K562 (cell line): ENCODE measurements around the gene AZU1. TPM values are rescaled to one million over a fixed set of nuclear protein-coding genes. Genes with fewer than 3 reads are reported as not detected.
A peak's percentile ranks its signal among the peaks of the same experiment; 100 is the strongest.

Experiments
- ATAC-seq: fragments of 200-7000 bp; cut with Tn5 transposase; 3 replicates; pipeline ENCODE4 v1.9.1; 2020; ENCODE audit warnings: moderate library complexity
- BruUV-seq: library from RNA; stranded (reverse); fragments of 400-500 nt; replicated peaks from 2 replicates; lab custom pipeline; 2021; lab: Mats Ljungman, UMichigan
- CTCF ChIA-PET: fragments of 300-600 bp; formaldehyde crosslinking; extraction: SDS; loops from one replicate; lab custom pipeline; 2021; ENCODE audit warnings: low intra/inter-chr PET ratio; lab: Yijun Ruan, JAX
- POLR2A ChIA-PET: fragments of 300-600, 350-650 bp; sonication (Branson Sonifier 250); formaldehyde crosslinking; extraction: SDS; loops from one replicate; lab custom pipeline; 2021; ENCODE audit warnings: antibody characterized with exemption, inconsistent platforms; lab: Yijun Ruan, JAX
- DNase-seq, 4 experiments: peaks; one replicate each; pipeline versions ENCODE4 v3.0.0 to v3.0.0-alpha.2; 2011 to 2018; ENCODE audit warnings: low spot score in 3 of 4, mixed read lengths in 3 of 4; ENCODE audit errors: extremely low read depth in 1 of 4
- FAIRE-seq: peaks from 2 replicates; lab custom pipeline; 2011; peaks lifted over from hg19 to GRCh38; lab: Jason Lieb, UNC
- H2AFZ ChIP-seq: 2 replicates; pipeline ENCODE4 v1.6.0; 2011; ENCODE audit warnings: low read depth, low read length, control low read depth, inconsistent platforms
- H3K27ac ChIP-seq: fragments of 200-600 bp; 3 replicates; pipeline ENCODE4 v1.8.0; 2011; ENCODE audit warnings: low read depth, mild to moderate bottlenecking, control low read depth, inconsistent platforms, low read length, moderate library complexity, mixed read lengths; ENCODE audit errors: extremely low read depth
- H3K27me3 ChIP-seq, 2 experiments: fragments of 300-600 bp in 1 of 2; 2 replicates in 1 of 2; 3 replicates in 1 of 2; pipeline versions ENCODE4 v1.6.0 to v1.8.0; 2011; ENCODE audit warnings: inconsistent platforms in 2 of 2, low read length in 2 of 2, mild to moderate bottlenecking in 1 of 2, mixed read lengths in 1 of 2, moderate library complexity in 1 of 2; ENCODE audit not compliant: control insufficient read depth in 2 of 2, insufficient read depth in 2 of 2
- H3K36me3 ChIP-seq: fragments of 300-600 bp; 3 replicates; pipeline ENCODE4 v1.8.0; 2011; ENCODE audit warnings: mild to moderate bottlenecking, low read length, inconsistent platforms; ENCODE audit not compliant: control insufficient read depth, insufficient read depth
- H3K4me1 ChIP-seq, 2 experiments: fragments of 200-600 bp in 1 of 2; replicated peaks in 1 of 2; 2 replicates in 1 of 2; 3 replicates in 1 of 2; pipeline versions ENCODE4 v1.5.1 to v1.8.0; 2011; ENCODE audit warnings: inconsistent platforms in 2 of 2, low read length in 2 of 2, mild to moderate bottlenecking in 1 of 2, mixed read lengths in 1 of 2, moderate library complexity in 1 of 2; ENCODE audit not compliant: control insufficient read depth in 2 of 2, insufficient read depth in 2 of 2
- H3K4me2 ChIP-seq: 2 replicates; pipeline ENCODE4 v1.6.1; 2011; ENCODE audit warnings: low read length, control low read depth, inconsistent platforms, mixed read lengths; ENCODE audit not compliant: insufficient read depth
- H3K4me3 ChIP-seq: fragments of 200-600 bp; sonication (generic), shearing (Covaris generic); 2 replicates; pipeline ENCODE4 v1.5.1; 2016; ENCODE audit warnings: control low read depth, inconsistent platforms
- H3K79me2 ChIP-seq: fragments of 200-600 bp; 3 replicates; pipeline ENCODE4 v1.8.0; 2011; ENCODE audit warnings: low read length, inconsistent platforms; ENCODE audit not compliant: control insufficient read depth, insufficient read depth
- H3K9ac ChIP-seq, 2 experiments: 2 replicates each; pipeline versions ENCODE4 v1.6.0 to v1.6.1; 2011; ENCODE audit warnings: low read depth in 2 of 2, low read length in 2 of 2, control low read depth in 1 of 2, inconsistent platforms in 1 of 2, mild to moderate bottlenecking in 1 of 2, mixed read lengths in 1 of 2; ENCODE audit not compliant: insufficient read depth in 1 of 2
- H3K9me1 ChIP-seq: one replicate; pipeline ENCODE4 v1.6.0; 2011; ENCODE audit warnings: inconsistent platforms, mild to moderate bottlenecking, low read length, moderate library complexity; ENCODE audit not compliant: control insufficient read depth, insufficient read depth
- H3K9me3 ChIP-seq: replicated peaks from 2 replicates; pipeline ENCODE4 v1.5.1; 2011; ENCODE audit warnings: low read depth, low read length, inconsistent platforms; ENCODE audit not compliant: control insufficient read depth, insufficient read depth
- H4K20me1 ChIP-seq: replicated peaks from 2 replicates; pipeline ENCODE4 v1.6.1; 2011; ENCODE audit warnings: low read length, inconsistent platforms, mixed read lengths; ENCODE audit not compliant: control insufficient read depth, insufficient read depth
- FOXA1 ChIP-seq: fragments of 450-650 bp; IDR thresholded peaks from 2 replicates; pipeline ENCODE4 v1.6.1; 2016; ENCODE audit warnings: mild to moderate bottlenecking, borderline replicate concordance
- HCFC1 ChIP-seq: IDR thresholded peaks from 2 replicates; pipeline ENCODE4 v1.6.1; 2012; ENCODE audit warnings: low read depth, low read length, improper control_type of control experiment
- HDGF ChIP-seq: fragments of 450-650 bp; IDR thresholded peaks from 2 replicates; pipeline ENCODE4 v1.6.1; 2016
- JUNB ChIP-seq: fragments of 450-650 bp; formaldehyde crosslinking; conservative IDR thresholded peaks from 2 replicates; pipeline ENCODE4 v1.4.0; 2020; ENCODE audit warnings: mild to moderate bottlenecking
- KLF1 ChIP-seq: fragments of 450-650 bp; IDR thresholded peaks from 2 replicates; pipeline ENCODE4 v1.6.1; 2016; ENCODE audit warnings: missing genetic modification characterization, missing compliant biosample characterization
- LARP7 ChIP-seq: fragments of 450-650 bp; IDR thresholded peaks from 2 replicates; pipeline ENCODE4 v1.6.1; 2016
- MAZ ChIP-seq, 2 experiments: fragments of 450-650 bp in 1 of 2; sonication (generic) in 1 of 2; formaldehyde crosslinking; IDR thresholded peaks in 1 of 2; conservative IDR thresholded peaks in 1 of 2; 2 replicates each; pipeline versions ENCODE4 v1.4.0 to v1.5.0; 2020; ENCODE audit warnings: mild to moderate bottlenecking in 1 of 2, missing genetic modification reagents in 1 of 2
- MTA1 ChIP-seq: fragments of 450-650 bp; IDR thresholded peaks from 2 replicates; pipeline ENCODE4 v1.6.1; 2017; ENCODE audit warnings: borderline replicate concordance
- PHF20 ChIP-seq: fragments of 450-650 bp; IDR thresholded peaks from 2 replicates; pipeline ENCODE4 v1.6.1; 2018; ENCODE audit not compliant: partially characterized antibody
- RFX1 ChIP-seq: fragments of 450-650 bp; IDR thresholded peaks from 2 replicates; pipeline ENCODE4 v1.6.1; 2016; ENCODE audit warnings: mild to moderate bottlenecking, moderate library complexity
- SMAD3 ChIP-seq: fragments of 450-650 bp; formaldehyde crosslinking; conservative IDR thresholded peaks from 2 replicates; pipeline ENCODE4 v1.4.0; 2020; ENCODE audit warnings: mild to moderate bottlenecking
- SNIP1 ChIP-seq: fragments of 450-650 bp; IDR thresholded peaks from 2 replicates; pipeline ENCODE4 v1.7.1; 2017; ENCODE audit warnings: low read depth, mild to moderate bottlenecking
- U2AF2 ChIP-seq: fragments of 200-400 bp; formaldehyde crosslinking; optimal IDR thresholded peaks from 2 replicates; pipeline ENCODE3; 2017; ENCODE audit warnings: low read depth, mild to moderate bottlenecking, low read length
- ZFX ChIP-seq: sonication (generic); formaldehyde crosslinking; IDR thresholded peaks from 2 replicates; pipeline ENCODE4 v1.8.0; 2022; ENCODE audit warnings: mild to moderate bottlenecking, missing genetic modification reagents, moderate library complexity
- ZKSCAN8 ChIP-seq: fragments of 200-800 bp; sonication (Bioruptor generic); IDR thresholded peaks from 2 replicates; pipeline ENCODE4 v1.6.1; 2016; ENCODE audit warnings: missing genetic modification characterization, missing compliant biosample characterization
- ZNF766 ChIP-seq: fragments of 200-800 bp; sonication (Bioruptor generic); conservative IDR thresholded peaks from 2 replicates; pipeline ENCODE4 v1.6.1; 2016; ENCODE audit warnings: missing genetic modification characterization, missing compliant biosample characterization
- whole genome bisulfite sequencing: fragments of 100-300 bp; shearing (Covaris generic); methylation state at CpG from one replicate; pipeline ENCODE4 v1.1.6; 2016; ENCODE audit warnings: low coverage, mixed read lengths; ENCODE audit not compliant: insufficient coverage; ENCODE audit errors: missing lambda C conversion rate; 5-methylcytosine and 5-hydroxymethylcytosine counted together
- in situ Hi-C: fragments of 300-500 bp; cut with MboI; formaldehyde crosslinking; loops from 4 replicates; pipeline ENCODE4 v1.15.0; 2018; ENCODE audit warnings: inconsistent platforms, mixed read lengths
- intact Hi-C: fragments of 100-400 bp; cut with micrococcal nuclease; formaldehyde crosslinking; loops from 2 replicates; pipeline ENCODE4 v1.14.2; 2022
- polyA plus RNA-seq, 8 experiments: library from polyadenylated mRNA; depleted of rRNA in 4 of 8; stranded (reverse) in 5 of 8; unstranded in 3 of 8; fragments of >200 nt; fragmentation: Nextera tagmentation in 2 of 8; fragmentation: Illumina TruSeq in 1 of 8; extraction: Ambion mirVana in 2 of 8; extraction: Trizol in 1 of 8; gene quantifications; 2 replicates each; pipeline versions ENCODE4 v1.2.1 to v1.2.3, GENCODE V29; 2011 to 2014; ENCODE audit warnings: inconsistent platforms in 1 of 8, missing spikeins in 1 of 8
- total RNA-seq, 7 experiments: library from RNA; depleted of rRNA in 6 of 7; stranded (reverse); fragments of >200 nt in 6 of 7; fragmentation: Illumina TruSeq in 2 of 7; extraction: Trizol in 2 of 7; gene quantifications; 2 replicates each; pipeline versions ENCODE4 v1.2.1 to v1.2.3, GENCODE V29; 2011 to 2021; ENCODE audit warnings: low replicate concordance in 1 of 7
- TF ChIP-seq, protein P1 (sequence below): fragments of 250-450 bp; sonication (Bioruptor Pico); IDR thresholded peaks from 2 replicates; pipeline ENCODE4 v1.4.0; 2020; ENCODE audit warnings: mild to moderate bottlenecking, moderate library complexity, borderline replicate concordance
- TF ChIP-seq, protein P2 (sequence below): fragments of 200-800 bp; sonication (Bioruptor generic); IDR thresholded peaks from 2 replicates; pipeline ENCODE4 v1.6.1; 2017; ENCODE audit warnings: missing genetic modification characterization, missing compliant biosample characterization

The AZU1 gene
- total and polyA plus RNA-seq, 9 of the 15 experiments (the other 6 are each of a cell fraction or from before 2014, with no cell fraction given) = 0.29 to 1.9 (median 0.59) TPM; not detected in 3

DNA sequence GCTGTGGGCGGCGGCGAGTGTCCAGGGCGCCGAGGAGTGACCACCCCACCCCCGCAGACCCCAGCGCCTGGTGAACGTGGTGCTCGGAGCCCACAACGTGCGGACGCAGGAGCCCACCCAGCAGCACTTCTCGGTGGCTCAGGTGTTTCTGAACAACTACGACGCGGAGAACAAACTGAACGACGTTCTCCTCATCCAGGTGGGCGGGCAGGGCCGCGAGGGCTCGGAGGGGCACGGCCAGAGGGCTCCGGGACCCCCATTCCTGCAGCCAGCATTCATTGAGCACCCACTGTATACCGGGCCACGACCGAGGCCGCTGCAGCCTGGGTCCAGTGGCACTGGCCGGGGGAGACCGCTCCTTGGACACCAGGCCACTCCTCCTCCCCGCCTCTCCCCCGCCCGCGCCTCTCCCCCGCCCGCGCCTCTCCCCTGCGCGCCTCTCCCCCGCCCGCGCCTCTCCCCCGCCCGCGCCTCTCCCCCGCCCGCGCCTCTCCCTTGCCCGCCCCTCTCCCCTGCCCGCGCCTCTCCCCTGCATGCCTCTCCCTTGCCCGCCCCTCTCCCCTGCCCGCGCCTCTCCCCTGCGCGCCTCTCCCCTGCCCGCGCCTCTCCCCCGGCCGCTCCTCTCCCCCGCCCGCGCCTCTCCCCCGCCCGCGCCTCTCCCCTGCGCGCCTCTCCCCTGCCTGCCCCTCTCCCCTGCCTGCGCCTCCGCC lies 16.4 kb downstream of the AZU1 start:
- Histone ChIP-seq H2AFZ (peak overlapping the region; percentile 93), H3K9ac (peak overlapping the region; percentile 34 to 92; a peak in 3 of 4 replicates), H4K20me1 (no peaks in the 10 kb centered on the region), H3K9me3 (no peaks in the 10 kb centered on the region), H3K9me1 (no peaks in the 10 kb centered on the region), H3K4me2 (peak overlapping the region; percentile 87), H3K79me2 (no peaks in the 10 kb centered on the region), H3K4me3 (peak overlapping the region; percentile 39), H3K36me3 (no peaks in the 10 kb centered on the region), H3K4me1 (peaks cover 5 to 58% of the 10 kb centered on the region in 2 experiments), H3K27ac (peak overlapping the region; percentile 8; the same call in 1 of the 3 replicates), H3K27me3 (no peaks in the 10 kb centered on the region)
- no peak for FAIRE-seq
- 3% methylated on average over 12 of the region's 70 CpGs for WGBS
- in situ Hi-C loops = no loop called here
- CTCF ChIA-PET = no interaction called here
- POLR2A ChIA-PET = interaction anchor here (1.1 to 1.2 kb wide), 2 partner anchors 12 to 45 kb away, joined by 3 read pairs; no protein-coding TSS in a partner anchor
- intact Hi-C loops = no loop called here
- peak; percentile 71 for ATAC-seq
- no TSS peak for BruUV-seq
- DNase-seq = peak in 2 of 4 experiments; percentile 73 to 79
- TF ChIP-seq, protein P1, sequence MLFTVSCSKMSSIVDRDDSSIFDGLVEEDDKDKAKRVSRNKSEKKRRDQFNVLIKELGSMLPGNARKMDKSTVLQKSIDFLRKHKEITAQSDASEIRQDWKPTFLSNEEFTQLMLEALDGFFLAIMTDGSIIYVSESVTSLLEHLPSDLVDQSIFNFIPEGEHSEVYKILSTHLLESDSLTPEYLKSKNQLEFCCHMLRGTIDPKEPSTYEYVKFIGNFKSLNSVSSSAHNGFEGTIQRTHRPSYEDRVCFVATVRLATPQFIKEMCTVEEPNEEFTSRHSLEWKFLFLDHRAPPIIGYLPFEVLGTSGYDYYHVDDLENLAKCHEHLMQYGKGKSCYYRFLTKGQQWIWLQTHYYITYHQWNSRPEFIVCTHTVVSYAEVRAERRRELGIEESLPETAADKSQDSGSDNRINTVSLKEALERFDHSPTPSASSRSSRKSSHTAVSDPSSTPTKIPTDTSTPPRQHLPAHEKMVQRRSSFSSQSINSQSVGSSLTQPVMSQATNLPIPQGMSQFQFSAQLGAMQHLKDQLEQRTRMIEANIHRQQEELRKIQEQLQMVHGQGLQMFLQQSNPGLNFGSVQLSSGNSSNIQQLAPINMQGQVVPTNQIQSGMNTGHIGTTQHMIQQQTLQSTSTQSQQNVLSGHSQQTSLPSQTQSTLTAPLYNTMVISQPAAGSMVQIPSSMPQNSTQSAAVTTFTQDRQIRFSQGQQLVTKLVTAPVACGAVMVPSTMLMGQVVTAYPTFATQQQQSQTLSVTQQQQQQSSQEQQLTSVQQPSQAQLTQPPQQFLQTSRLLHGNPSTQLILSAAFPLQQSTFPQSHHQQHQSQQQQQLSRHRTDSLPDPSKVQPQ = no peak
- TF ChIP-seq RFX1 = no peak
- TF ChIP-seq, protein P2, sequence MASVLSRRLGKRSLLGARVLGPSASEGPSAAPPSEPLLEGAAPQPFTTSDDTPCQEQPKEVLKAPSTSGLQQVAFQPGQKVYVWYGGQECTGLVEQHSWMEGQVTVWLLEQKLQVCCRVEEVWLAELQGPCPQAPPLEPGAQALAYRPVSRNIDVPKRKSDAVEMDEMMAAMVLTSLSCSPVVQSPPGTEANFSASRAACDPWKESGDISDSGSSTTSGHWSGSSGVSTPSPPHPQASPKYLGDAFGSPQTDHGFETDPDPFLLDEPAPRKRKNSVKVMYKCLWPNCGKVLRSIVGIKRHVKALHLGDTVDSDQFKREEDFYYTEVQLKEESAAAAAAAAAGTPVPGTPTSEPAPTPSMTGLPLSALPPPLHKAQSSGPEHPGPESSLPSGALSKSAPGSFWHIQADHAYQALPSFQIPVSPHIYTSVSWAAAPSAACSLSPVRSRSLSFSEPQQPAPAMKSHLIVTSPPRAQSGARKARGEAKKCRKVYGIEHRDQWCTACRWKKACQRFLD (CRISPR knock-in tag) = no peak
- no peak for TF ChIP-seq SMAD3 (CRISPR knock-in tag)
- TF ChIP-seq JUNB (CRISPR knock-in tag) = no peak
- no peak for TF ChIP-seq SNIP1
- no peak for TF ChIP-seq MTA1
- TF ChIP-seq MAZ (CRISPR knock-in tag; conservative IDR thresholded peaks at IDR 0.05 in 1 of 2, IDR thresholded peaks at IDR 0.05 in 1 of 2) = peak; percentile 9 to 17; a peak in 1 of 4 replicates
- TF ChIP-seq HDGF = no peak
- no peak for TF ChIP-seq ZFX (CRISPR knock-in tag)
- TF ChIP-seq U2AF2 = no peak
- TF ChIP-seq ZNF766 (CRISPR knock-in tag) = no peak
- no peak for TF ChIP-seq LARP7
- TF ChIP-seq HCFC1 = no peak
- TF ChIP-seq FOXA1 = no peak
- TF ChIP-seq ZKSCAN8 (CRISPR knock-in tag) = peak; percentile 96
- TF ChIP-seq PHF20 = no peak
- TF ChIP-seq KLF1 = no peak
